HG03354 (cell line): ENCODE measurements around the gene SPAM1.
"Not testable (repeated sequence)": the region's sequence is repeated elsewhere in the genome, so short reads cannot be mapped to it uniquely, and the experiment has no call there.

Experiments used
- ATAC-seq: cut with Tn5 transposase; IDR thresholded peaks from one replicate; pipeline ENCODE4 v1.9.1; 2021; ENCODE audit warnings: mild to moderate bottlenecking; ENCODE audit not compliant: unreplicated experiment, poor library complexity, severe bottlenecking

Gene SPAM1, protein sequence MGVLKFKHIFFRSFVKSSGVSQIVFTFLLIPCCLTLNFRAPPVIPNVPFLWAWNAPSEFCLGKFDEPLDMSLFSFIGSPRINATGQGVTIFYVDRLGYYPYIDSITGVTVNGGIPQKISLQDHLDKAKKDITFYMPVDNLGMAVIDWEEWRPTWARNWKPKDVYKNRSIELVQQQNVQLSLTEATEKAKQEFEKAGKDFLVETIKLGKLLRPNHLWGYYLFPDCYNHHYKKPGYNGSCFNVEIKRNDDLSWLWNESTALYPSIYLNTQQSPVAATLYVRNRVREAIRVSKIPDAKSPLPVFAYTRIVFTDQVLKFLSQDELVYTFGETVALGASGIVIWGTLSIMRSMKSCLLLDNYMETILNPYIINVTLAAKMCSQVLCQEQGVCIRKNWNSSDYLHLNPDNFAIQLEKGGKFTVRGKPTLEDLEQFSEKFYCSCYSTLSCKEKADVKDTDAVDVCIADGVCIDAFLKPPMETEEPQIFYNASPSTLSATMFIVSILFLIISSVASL

DNA sequence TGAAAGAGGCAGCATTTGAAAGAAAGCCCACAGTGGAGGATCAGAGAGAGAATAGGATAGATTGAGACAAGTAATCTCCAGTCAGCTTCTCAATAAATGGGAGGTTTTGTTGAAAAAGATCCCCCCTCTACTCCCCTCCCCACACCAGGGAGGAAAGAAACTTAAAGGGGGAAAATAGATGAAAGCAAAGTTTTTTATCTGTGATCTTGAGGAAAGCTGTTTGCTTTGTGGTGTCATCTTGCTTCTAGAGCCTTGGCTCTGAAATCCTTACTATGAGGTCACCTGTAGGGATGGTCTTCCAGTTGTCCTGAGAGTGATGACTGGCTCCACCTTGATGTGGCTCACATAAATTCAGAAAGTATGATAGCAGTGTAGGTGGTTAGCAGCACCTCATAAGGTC is at the start of gene SPAM1:
Gene SPAM1, plus strand, starts transcription at position 301 of the 400 bp plus-strand sequence. CDS start 28,330 bp downstream, outside the sequence.
- no peak for ATAC-seq

DNA sequence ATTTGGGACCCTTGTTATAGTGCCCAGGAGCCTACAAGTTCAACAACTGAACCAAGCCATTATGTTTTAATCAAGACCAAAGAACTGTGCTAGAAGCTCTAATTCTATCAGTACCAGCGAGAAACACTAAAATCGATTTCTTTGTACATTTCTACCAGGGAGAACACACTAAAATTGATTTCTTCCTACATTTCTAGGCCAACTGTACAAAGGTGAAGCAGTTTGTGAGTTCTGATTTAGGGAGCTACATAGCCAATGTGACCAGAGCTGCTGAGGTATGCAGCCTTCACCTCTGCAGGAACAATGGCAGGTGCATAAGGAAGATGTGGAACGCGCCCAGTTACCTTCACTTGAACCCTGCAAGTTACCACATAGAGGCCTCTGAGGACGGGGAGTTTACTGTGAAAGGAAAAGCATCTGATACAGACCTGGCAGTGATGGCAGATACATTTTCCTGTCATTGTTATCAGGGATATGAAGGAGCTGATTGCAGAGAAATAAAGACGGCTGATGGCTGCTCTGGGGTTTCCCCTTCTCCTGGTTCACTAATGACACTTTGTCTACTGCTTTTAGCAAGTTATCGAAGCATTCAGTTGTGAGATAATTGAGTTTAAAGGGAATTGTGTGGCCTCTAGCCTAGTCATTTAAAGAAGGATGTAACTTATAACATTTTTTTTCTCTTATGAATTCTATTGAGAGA is 48.3 kb upstream of the SPAM1 start:
- ATAC-seq = no peak

DNA sequence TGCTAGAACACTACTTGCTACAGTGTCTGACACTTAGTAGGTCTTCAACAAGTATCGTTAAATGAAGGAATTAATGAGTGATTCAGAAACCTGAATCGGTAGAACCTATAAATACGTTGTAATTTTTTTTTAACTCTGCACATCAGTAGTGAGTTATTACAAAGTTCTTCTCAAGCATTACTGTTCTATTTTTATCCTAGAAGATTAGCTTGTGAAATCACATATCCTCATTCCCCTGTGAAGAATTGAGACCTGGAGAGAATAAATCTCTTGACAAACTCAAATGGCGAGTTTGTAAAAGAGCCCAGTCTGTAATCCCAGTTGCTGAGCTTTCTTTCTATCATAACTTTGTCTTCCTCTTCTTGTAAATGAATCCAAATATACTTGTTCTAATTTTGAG is 45.4 kb upstream of the SPAM1 start:
- no peak for ATAC-seq

DNA sequence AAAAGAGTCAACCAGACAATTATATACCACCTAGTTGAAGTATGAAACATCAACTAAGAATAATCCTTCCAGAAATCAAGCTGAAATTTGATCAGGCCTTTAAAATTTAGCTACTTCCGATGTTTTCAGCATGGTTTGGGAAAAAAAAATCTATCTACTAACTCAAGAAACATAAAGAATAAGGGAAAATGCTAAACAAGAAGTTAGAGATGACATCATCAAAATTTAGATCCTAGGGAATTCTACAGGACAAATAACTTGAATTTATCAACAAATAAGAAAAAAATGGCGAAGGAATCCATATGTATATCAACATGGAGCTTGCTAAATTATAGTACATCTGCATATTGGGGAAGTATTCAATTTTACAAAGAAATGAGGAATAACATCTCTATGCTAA is 43.7 kb upstream of the SPAM1 start:
- no peak for ATAC-seq

DNA sequence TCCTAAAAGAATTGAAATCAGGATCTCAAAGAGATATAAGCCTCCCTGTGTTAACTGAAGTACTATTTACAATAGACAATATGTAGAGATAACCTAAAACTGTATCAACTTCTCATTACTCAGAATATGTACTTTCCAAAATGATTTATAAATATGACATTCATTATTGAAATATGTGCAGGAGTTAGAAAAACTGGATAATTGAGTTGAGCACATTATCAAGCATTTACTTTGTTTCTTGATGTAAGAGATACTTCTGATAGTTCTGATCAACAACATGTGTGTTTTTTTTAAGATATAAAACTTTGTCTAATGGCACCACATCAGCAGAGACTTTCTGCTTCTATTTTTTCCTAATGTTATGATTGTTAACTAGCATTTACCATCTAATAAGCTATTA is 41.9 kb upstream of the SPAM1 start:
- no peak for ATAC-seq

DNA sequence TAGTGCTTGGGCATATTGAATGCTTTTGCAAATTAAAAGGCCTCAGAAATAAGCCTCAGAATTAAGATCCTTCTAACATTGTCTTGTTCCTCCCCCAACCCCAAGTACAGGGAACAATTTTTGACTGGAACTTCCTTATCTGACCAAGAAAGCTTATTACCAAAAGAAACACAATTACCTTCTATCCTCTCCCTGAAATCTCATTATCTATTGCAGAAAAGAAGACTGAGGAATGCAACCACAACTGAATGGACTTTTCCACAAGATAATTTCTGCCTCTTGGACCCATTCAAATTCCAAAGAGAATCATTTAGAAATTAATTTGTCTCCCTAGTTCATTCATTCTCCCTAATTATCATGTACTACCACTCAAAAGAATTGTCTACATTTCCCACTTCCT is 36.8 kb upstream of the SPAM1 start:
- no peak for ATAC-seq

DNA sequence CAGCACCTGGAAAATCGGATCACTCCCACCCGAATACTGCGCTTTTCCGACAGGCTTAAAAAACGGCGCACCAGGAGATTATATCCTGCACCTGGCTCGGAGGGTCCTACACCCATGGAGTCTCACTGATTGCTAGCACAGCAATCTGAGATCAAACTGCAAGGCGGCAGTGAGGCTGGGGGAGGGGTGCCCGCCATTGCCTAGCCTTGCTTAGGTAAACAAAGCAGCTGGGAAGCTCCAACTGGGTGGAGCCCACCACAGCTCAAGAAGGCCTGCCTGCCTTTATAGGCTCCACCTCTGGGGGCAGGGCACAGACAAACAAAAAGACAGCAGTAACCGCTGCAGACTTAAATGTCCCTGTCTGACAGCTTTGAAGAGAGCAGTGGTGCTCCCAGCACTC is 30.3 kb upstream of the SPAM1 start:
- ATAC-seq = not testable (repeated sequence)

DNA sequence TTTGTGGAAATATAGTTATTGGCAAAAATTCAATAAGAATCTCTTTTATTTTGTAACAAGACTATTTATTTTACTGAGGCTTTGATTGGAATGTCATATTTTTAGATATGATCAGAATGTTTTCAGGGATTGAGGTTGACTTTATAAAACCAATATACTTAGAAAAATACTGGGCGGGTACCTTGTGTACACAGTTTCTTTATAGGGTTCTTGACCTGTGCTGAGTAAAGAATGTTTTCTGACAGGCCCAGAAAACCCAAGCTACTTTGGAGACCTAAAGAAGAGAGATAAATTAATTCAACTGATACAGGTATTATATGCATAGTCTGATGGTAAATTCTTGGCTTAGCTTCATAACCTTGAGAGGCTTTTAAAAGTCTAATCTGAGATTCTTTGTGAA is 23.9 kb upstream of the SPAM1 start:
- ATAC-seq = no peak

DNA sequence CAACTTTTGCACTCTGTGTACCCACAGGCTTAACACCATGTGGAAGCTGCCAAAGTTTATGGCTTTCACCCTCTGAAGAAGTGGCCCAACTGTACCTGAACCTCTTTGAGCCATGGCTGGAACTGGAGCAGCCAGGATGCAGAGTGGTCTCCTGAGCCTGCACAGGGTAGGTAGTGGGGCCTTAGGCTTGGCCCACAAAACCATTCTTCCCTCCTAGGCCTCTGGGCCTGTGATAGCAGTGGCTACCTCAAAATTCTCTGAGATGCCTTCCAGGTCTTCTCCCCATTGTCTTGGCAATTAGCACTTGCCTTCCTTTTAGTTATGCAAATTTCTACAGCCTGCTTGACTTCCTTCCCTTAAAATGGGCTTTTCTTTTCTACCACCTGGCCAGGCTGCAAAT is 19.3 kb upstream of the SPAM1 start:
- ATAC-seq = no peak

DNA sequence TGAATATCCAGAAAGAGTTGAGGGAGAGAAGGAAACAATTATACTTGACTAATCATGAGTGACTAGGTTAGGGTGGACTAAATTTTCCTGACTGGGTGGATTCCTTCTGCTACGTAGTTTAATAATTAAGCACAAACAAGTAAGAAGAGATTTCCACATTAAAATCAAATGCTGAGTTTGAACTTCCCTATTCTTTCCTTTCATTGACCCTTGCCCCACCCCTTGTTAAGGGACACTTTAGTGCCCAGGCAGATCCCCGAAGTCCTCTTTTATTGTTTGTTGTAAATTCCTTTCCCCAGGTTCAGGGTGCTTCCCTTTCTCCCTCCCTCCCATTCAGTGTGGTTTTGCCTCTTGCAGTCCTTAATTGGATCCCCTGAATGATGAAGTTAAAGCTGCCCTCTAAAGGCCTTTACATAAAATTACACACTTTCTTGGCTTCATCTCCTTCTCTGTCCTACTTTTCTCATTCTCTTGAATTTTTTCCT is 8.8 kb upstream of the SPAM1 start:
- ATAC-seq = peak; percentile 54

DNA sequence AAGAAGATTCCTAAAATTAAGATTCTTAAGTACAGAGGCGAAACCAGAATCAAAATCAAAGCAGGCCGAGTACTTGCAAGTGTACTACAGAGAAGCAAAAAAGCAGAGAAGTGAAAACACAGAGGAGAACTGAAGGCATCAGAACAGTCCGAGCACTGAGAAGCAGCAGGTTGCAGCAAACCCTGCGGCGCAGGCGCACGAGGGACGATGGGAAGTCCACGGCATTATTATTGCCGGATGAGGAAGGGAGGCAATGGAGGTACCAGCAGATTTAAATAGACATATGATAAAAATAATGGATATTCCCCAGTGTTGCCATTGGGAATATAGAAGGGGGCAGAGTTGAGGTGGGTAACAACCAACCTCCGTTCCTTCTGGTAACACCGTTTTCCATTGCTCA is 7.2 kb upstream of the SPAM1 start:
- no peak for ATAC-seq

DNA sequence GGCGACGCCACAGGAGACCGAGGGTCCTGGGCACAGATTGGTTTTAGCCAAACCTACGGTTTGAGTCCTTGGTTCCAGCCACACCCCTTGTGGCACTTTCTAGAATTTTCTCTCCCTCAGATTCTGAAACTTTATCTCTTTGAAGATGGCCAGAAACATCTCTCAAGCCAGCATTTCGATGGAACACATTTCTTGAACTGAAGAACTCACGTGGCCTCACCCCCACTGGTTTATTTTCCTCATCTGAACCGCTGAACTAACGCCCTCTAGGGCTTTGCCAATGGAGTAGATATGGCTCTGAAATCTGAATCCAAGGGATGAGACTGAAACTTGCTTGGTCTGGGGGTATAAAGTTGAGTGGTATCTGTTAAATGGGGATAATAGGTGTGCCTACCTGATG is 6.7 kb upstream of the SPAM1 start:
- no peak for ATAC-seq

DNA sequence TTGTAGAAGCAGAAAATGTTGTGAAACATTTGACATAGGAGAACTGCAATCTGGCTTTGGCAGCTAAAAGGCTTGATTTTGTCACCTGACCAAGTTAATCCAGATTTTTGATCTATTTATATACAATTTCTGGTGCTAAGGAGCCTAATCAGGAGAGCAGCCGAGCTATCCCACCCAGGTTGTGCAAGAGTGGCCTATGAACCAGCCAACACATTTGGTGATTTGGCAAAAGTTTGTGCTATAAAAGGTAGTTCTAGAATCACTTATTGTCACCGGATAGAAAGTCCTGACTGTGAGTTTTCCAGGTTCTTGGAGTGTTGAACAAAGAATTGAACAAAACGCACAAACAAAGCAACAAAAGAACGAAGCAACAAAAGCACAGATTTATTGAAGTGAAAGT is 1.4 kb upstream of the SPAM1 start:
- ATAC-seq = no peak

DNA sequence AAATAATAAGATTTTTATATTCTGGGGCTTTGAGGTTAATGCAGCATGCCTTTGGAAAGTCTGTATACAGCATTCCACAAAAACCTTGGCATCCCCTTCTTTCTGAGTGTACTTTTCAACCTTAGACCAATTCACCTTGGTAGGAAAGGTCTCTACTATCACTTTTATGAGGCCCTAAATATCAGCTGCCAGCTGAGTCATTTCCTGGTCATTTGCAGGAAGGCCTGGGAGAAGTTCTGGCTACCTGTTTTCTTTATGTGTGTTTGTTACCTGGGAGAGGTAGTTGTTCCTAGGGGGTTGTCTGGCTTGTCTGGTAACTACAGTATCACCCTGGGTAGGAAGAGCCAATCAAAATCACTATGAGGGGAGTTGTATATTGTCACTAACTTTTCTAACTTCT is 4.1 kb downstream of the SPAM1 start:
- ATAC-seq = no peak

DNA sequence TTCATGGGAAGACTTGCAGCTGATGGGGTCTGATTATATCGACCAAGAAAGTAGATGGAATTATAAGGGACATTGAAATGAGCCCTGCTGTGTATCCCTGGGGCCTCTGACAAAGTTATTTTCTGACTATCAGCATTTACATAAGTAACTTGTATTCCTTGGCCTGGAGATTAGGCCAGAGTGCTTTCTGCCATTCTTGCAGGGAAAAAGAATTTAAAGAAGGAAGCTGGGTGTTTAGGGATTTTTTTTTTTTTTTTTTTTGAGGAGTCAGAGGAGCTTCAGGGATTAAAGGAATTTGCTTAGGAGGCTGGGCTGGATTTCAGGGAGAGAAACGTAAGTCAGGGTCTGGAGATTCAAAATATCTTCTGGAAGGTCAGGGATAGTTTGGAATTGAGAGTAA is 4.6 kb downstream of the SPAM1 start:
- ATAC-seq = no peak

DNA sequence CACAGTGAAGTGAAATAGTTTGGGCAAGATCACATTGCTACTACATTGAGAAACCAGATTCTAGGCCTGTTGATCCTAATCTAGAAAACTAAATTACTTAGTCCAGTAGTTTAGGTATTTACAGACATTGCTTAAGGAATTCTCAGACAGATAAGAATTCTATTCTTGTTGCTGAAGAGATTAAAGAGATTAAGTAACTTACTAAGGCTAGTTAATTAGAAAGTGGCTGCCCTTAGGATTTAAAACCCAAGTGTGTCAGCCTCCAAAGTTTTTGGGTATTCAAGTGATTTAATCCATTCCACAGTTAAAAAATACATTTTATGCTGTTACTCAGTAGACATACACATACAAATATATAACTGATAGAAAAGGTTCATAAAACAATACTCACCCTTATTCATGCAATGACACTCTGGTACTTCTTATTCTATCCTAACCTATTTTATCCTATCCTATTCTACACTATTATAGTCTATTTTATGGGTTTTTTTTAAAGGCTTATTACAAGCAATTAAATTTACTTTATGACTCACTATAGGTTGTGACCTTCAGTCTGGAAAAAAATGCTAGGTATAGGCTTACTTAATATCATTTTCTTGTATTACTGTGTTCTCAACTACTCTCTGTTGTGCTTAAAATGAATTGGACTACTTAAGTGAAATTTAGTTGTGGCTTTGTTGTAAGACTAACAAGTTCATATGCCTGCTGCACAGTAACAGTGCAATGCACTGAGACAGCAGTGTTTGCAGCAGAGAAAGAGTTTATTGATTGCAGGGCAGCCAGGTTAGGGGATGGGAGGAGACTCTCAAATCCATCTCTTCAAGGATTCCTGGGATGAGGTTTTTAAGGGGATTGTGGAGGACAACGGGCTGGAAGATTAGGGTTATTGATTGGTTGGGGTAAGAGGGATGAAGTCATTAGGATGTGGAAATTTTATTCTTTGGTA is 10.7 kb downstream of the SPAM1 start:
- no peak for ATAC-seq

DNA sequence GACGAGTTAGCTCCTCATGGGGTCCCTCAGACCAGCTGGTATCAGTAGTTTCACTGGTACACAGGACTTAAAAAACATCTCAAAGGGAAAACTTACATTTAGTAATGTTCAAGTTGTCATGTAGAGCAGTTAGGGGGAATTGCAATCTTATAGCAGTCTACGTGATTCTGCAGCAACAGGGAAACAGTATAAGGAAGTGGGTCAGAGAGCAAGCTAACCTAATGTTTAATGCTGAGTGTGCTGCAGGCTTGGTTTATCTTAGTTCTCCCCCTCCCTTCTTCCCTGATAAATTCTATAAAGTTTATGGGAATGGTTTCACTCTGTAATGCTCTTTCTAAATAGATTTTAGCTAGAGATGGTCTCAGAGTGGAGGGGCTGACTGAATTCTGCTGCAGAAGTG is 11.3 kb downstream of the SPAM1 start:
- ATAC-seq = no peak

DNA sequence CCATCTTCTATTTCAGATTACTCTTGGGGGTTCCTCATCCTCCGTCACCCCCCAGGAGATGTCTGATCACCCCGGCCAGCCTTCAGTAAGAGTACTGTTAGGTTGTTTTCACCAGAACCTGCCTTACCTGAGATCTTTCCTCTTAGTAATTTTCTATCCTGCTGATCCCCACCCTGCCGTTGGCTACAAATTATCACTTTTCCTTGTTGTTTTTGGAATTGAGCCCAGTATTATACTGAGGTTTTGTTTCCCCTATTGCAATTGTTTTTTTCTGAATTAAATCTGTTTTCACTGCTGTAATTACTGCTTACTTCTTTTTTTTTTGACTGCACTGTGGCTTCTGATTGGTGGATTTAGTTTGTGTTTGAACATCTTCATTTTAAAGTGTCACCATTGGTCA is 14.7 kb downstream of the SPAM1 start:
- no peak for ATAC-seq

DNA sequence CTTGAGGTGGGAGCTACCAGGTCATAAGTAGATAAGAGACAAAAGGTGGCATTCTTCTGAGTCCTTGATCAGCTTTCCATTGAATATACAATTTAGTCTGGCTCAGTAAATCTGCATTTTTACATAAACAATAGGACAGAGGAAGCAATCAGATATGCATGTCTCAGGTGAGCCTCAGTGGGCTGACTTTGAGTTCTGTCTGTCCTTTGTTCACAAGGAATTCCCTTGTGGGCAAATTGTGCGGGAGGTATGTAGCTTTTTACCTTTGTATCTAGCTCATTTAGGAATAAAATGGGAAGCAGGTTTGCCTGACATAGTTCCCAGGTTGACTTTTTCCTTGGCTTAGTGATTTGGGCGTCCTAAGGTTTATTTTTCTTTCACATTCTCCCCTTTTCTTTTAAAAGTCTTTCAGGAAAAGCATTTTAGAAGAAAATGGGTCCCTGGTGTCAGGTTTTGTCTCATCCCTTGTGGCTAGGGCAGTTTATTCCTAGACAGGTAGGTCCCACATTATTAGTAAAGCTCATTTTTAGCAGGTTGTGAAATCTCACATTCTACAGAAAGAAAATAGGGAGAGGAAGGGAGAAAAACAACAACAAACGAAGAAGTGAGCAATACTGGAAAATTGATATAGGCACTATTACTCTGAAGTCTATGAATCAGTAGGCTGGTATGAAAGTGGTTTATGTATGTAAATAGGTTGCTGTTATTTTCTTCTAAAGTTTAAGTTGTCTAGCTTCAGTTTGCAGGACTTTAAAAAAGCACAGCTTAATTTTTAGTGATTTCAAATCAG is 16.5 kb downstream of the SPAM1 start:
- no peak for ATAC-seq
